WTC11 (cell line): ENCODE data around the gene E2F4.

Experiments used
- CTCF ChIP-seq: fragments of 200-600 bp; IDR thresholded peaks from 2 replicates; pipeline ENCODE4 v1.8.0; 2022; ENCODE audit warnings: antibody characterized with exemption
- ETV6 ChIP-seq: sonication (generic); formaldehyde crosslinking; IDR thresholded peaks from 2 replicates; pipeline ENCODE4 v1.8.1; 2022; ENCODE audit warnings: mild to moderate bottlenecking, missing genetic modification reagents
- MXD4 ChIP-seq: fragments of 250-450 bp; sonication (Bioruptor Pico); IDR thresholded peaks from 2 replicates; pipeline ENCODE4 v1.8.0; 2021; ENCODE audit warnings: mild to moderate bottlenecking, moderate library complexity, borderline replicate concordance
- TEAD4 ChIP-seq: sonication (generic); formaldehyde crosslinking; IDR thresholded peaks from 2 replicates; pipeline ENCODE4 v1.8.0; 2022; ENCODE audit warnings: mild to moderate bottlenecking, missing genetic modification reagents

GRCh38 chr16:67211674-67212073, 19.7 kb downstream of the E2F4 start:
- TF ChIP-seq MXD4 (CRISPR knock-in tag) = no peak
- TF ChIP-seq ETV6 (CRISPR knock-in tag) = no peak
- no peak for TF ChIP-seq CTCF
- TF ChIP-seq TEAD4 = no peak
